Left ventricle myocardium inferior (tissue), 1 donor: ENCODE measurements around the gene MEIKIN. TPM values are rescaled to one million over a fixed set of nuclear protein-coding genes. Genes with fewer than 3 reads are reported as not detected.

ENCODE experiments used
- DNase-seq: peaks from one replicate; pipeline ENCODE4 v3.0.0-alpha.2; 2020
- H3K27ac ChIP-seq: fragments of 200-600 bp; replicated peaks from 2 replicates; pipeline ENCODE4 v1.8.0; 2021
- H3K27me3 ChIP-seq: fragments of 200-600 bp; 2 replicates; pipeline ENCODE4 v1.8.0; 2021; ENCODE audit warnings: low read depth
- H3K36me3 ChIP-seq: fragments of 200-600 bp; 2 replicates; pipeline ENCODE4 v1.8.0; 2021
- H3K4me1 ChIP-seq: fragments of 200-600 bp; 2 replicates; pipeline ENCODE4 v1.8.0; 2021
- H3K4me3 ChIP-seq: fragments of 200-600 bp; 2 replicates; pipeline ENCODE4 v1.8.0; 2021; ENCODE audit warnings: mild to moderate bottlenecking, moderate library complexity
- H3K9me3 ChIP-seq: fragments of 200-600 bp; replicated peaks from 2 replicates; pipeline ENCODE4 v1.8.0; 2021
- CTCF ChIP-seq: fragments of 200-600 bp; IDR thresholded peaks from 2 replicates; pipeline ENCODE4 v1.8.0; 2021; ENCODE audit warnings: antibody characterized with exemption, mild to moderate bottlenecking, borderline replicate concordance
- intact Hi-C: fragments of 100-400 bp; cut with micrococcal nuclease; formaldehyde crosslinking; loops from one replicate; pipeline ENCODE4 v1.11.0; 2022
- total RNA-seq: library from RNA; stranded (reverse); fragmentation: NEBNext Ultra II Directional; extraction: Animal tissue kit (Norgen Biotek cat#: 25700); gene quantifications from one replicate; pipeline ENCODE4 v1.2.1, GENCODE V29; 2021
- donor health status: DM: no; HTN: yes; CAD: no; lungs with severe emphysema.

Gene MEIKIN
- total RNA-seq, 1 donor from 2014 or later: not detected

DNA sequence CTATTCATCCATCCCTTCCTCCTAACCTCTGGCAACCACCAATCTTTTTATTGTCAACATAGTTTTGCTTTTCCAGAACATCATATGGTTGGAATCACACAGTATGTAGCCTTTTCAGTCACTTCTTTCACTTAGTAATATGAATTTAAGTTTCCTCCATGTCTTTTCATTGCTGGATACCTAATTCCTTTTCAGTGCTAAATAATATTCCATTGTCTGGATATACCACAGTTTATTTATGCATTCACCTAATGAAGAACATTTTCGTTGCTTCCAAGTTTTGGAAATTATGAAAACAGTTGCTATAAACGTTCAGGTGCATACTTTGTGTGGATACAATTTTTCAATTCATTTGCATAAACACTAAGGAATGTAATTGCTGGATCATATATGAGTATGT is 77.9 kb downstream of the MEIKIN start:
- Histone ChIP-seq H3K4me1 (no peaks in the 10 kb centered on the region), H3K9me3 (peaks cover 63% of the 10 kb centered on the region), H3K4me3 (no peak overlapping the region), H3K27ac (no peak overlapping the region), H3K36me3 (no peaks in the 10 kb centered on the region), H3K27me3 (no peaks in the 10 kb centered on the region)
- no peak for DNase-seq
- intact Hi-C loops: no loop called here
- no peak for TF ChIP-seq CTCF

DNA sequence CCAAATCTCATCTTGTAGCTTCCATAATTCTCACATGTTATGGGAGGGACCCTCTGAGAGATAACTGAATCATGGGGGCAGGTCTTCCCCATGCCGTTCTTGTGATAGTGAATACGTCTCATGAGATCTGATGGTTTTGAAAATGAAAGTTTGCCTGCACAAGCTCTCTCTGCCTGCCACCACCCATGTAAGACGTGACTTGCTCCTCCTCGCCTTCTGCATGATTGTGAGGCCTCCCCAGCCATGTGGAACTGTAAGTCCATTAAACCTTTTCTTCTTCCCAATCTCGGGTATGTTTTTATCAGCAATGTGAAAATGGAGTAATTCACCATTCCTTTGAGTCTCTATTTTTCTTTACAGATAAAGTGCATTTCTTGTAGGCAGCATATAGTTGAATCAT is 81.8 kb downstream of the MEIKIN start:
- no peak for TF ChIP-seq CTCF
- H3K4me1 ChIP-seq: no peaks in the 10 kb centered on the region
- no peak overlapping the region for H3K4me3 ChIP-seq
- no peak for DNase-seq
- no peaks in the 10 kb centered on the region for H3K27me3 ChIP-seq
- H3K9me3 ChIP-seq: peaks cover 56% of the 10 kb centered on the region
- H3K36me3 ChIP-seq: no peaks in the 10 kb centered on the region
- intact Hi-C loops: no loop called here
- no peak overlapping the region for H3K27ac ChIP-seq

GRCh38 chr5:131857388-131857787 is 88.1 kb downstream of the MEIKIN start:
- DNase-seq: no peak
- no peaks in the 10 kb centered on the region for H3K9me3 ChIP-seq

GRCh38 chr5:131855452-131855851 is 90.0 kb downstream of the MEIKIN start:
- intact Hi-C loops: no loop called here
- H3K4me1 ChIP-seq: no peaks in the 10 kb centered on the region
- no peak for TF ChIP-seq CTCF
- DNase-seq: no peak
- H3K27ac ChIP-seq: no peak overlapping the region
- no peak overlapping the region for H3K4me3 ChIP-seq
- H3K27me3 ChIP-seq: no peaks in the 10 kb centered on the region
- H3K36me3 ChIP-seq: no peaks in the 10 kb centered on the region
- no peaks in the 10 kb centered on the region for H3K9me3 ChIP-seq

More at GRCh38 chr5:131857388-131857787, 88.1 kb downstream of the MEIKIN start:
- H3K4me1 ChIP-seq: no peaks in the 10 kb centered on the region
- no peaks in the 10 kb centered on the region for H3K27me3 ChIP-seq
- intact Hi-C loops: no loop called here
- no peak overlapping the region for H3K4me3 ChIP-seq
- no peak for TF ChIP-seq CTCF
- H3K36me3 ChIP-seq: no peaks in the 10 kb centered on the region
- H3K27ac ChIP-seq: no peak overlapping the region

- Histone ChIP-seq H3K4me1 (no peaks in the 10 kb centered on the region), H3K27ac (no peak overlapping the region), H3K36me3 (no peaks in the 10 kb centered on the region), H3K9me3 (peaks cover 5% of the 10 kb centered on the region), H3K4me3 (no peak overlapping the region), H3K27me3 (no peaks in the 10 kb centered on the region)
- no peak for DNase-seq
- no peak for TF ChIP-seq CTCF
- intact Hi-C loops: no loop called here
Measured at GRCh38 chr5:131854134-131854533, 91.3 kb downstream of the MEIKIN start.

GRCh38 chr5:131848662-131849061 is 96.8 kb downstream of the MEIKIN start:
- no peak for DNase-seq
- intact Hi-C loops: no loop called here
- no peaks in the 10 kb centered on the region for H3K36me3 ChIP-seq
- TF ChIP-seq CTCF: no peak
- H3K4me1 ChIP-seq: no peaks in the 10 kb centered on the region
- H3K4me3 ChIP-seq: no peak overlapping the region
- no peak overlapping the region for H3K27ac ChIP-seq
- peaks cover 53% of the 10 kb centered on the region for H3K9me3 ChIP-seq
- H3K27me3 ChIP-seq: no peaks in the 10 kb centered on the region
